ENCODE measurements around the gene SERPINA4. TPM values are rescaled to one million over a fixed set of nuclear protein-coding genes. Genes with fewer than 3 reads are reported as not detected.

The SERPINA4 gene
- total RNA-seq, 1 experiment from 2014 or later, result not detected

- H2BK12ac ChIP-seq (ENCODE audit: insufficient read length, low read depth, low read length), result no peak overlapping the region
- no peak overlapping the region for H2AFZ ChIP-seq (ENCODE audit: low read length)
- no peaks in the 10 kb centered on the region for H3K9me3 ChIP-seq (ENCODE audit: control insufficient read depth, low read depth, low read length)
- no peak overlapping the region for H4K5ac ChIP-seq (ENCODE audit: insufficient read length, low read depth, low read length)
- no peaks in the 10 kb centered on the region for H3K23me2 ChIP-seq (ENCODE audit: insufficient read length, low read depth, low read length, poor library complexity, severe bottlenecking)
- Mint-ChIP-seq H3K9me3 (peaks cover 9 to 11% of the 10 kb centered on the region in 2 experiments), H3K27ac (no peak overlapping the region), H3K4me3 (no peak overlapping the region), H3K4me1 (peaks cover 14 to 23% of the 10 kb centered on the region in 2 experiments), H3K27me3 (ENCODE audit: low read depth) (peaks cover 13% of the 10 kb centered on the region), H3K36me3 (ENCODE audit: insufficient read depth in 1 of 3, low read depth in 3 of 3) (peaks cover 0 to 15% (median 2%) of the 10 kb centered on the region in 3 experiments; a peak in 4 of 7 replicates)
- no peak overlapping the region for H3K56ac ChIP-seq (ENCODE audit: insufficient read length, low read depth, low read length)
- no CpG with 5 or more reads among the region's 10 CpGs for WGBS (ENCODE audit: extremely low coverage, insufficient read length, low lambda C conversion rate)
- H2BK20ac ChIP-seq (ENCODE audit: low read depth, low read length, poor library complexity, severe bottlenecking), result no peak overlapping the region
- no peak for DNase-seq
- no peak overlapping the region for H3K9ac ChIP-seq (ENCODE audit: extremely low read depth, insufficient read length, low read length)
- H4K91ac ChIP-seq (ENCODE audit: insufficient read length, low read depth, low read length), result no peak overlapping the region
- H2BK15ac ChIP-seq (ENCODE audit: low read depth, low read length), result no peak overlapping the region
- H3K23ac ChIP-seq (ENCODE audit: insufficient read length, low read depth, low read length), result no peak overlapping the region
- no peaks in the 10 kb centered on the region for H4K20me1 ChIP-seq (ENCODE audit: control insufficient read depth, insufficient read depth, insufficient read length)
- H3K79me1 ChIP-seq (ENCODE audit: insufficient read depth, low read depth, low read length, poor library complexity, severe bottlenecking), result no peaks in the 10 kb centered on the region
- H3K4ac ChIP-seq (ENCODE audit: low read depth, low read length), result no peak overlapping the region
- H3K4me1 ChIP-seq (ENCODE audit: insufficient read depth, low read length), result peaks cover 8% of the 10 kb centered on the region; the same call in 1 of the 2 replicates
- H2BK5ac ChIP-seq (ENCODE audit: insufficient read length, low read length), result no peak overlapping the region
- no peak overlapping the region for H4K8ac ChIP-seq (replicated peaks; ENCODE audit: insufficient read length, low read depth, low read length)
- H2AK5ac ChIP-seq (ENCODE audit: insufficient read length, low read length), result no peak overlapping the region
- no peak overlapping the region for H3K14ac ChIP-seq (ENCODE audit: insufficient read depth, low read length)
- H3K4me2 ChIP-seq (ENCODE audit: insufficient read depth, insufficient read length, low read length), result no peak overlapping the region
- no peak overlapping the region for H3T11ph ChIP-seq (ENCODE audit: low read length)
- H3K79me2 ChIP-seq (ENCODE audit: insufficient read depth, low read length), result no peaks in the 10 kb centered on the region
- no peak overlapping the region for H2BK120ac ChIP-seq (ENCODE audit: low read depth, low read length, poor library complexity, severe bottlenecking)
- H3K18ac ChIP-seq (ENCODE audit: insufficient read length, low read depth, low read length), result no peak overlapping the region
- TF ChIP-seq CTCF (conservative IDR thresholded peaks at IDR 0.05), result no peak
- H3K27ac ChIP-seq (ENCODE audit: insufficient read length, low read depth, low read length), result no peak overlapping the region
- no peaks in the 10 kb centered on the region for H3K27me3 ChIP-seq (ENCODE audit: insufficient read depth, low read length)
These were observed 44.0 kb upstream of the SERPINA4 start for GRCh38 chr14:94517248-94517640.

Data from H9 (cell line).